GM19452 (cell line): ENCODE results near the gene AVEN.
"Not testable (repeated sequence)": the region's sequence is repeated elsewhere in the genome, so short reads cannot be mapped to it uniquely, and the experiment has no call there.

Experiments
- ATAC-seq: cut with Tn5 transposase; IDR thresholded peaks from one replicate; pipeline ENCODE4 v1.9.1; 2021; ENCODE audit not compliant: unreplicated experiment

The AVEN gene

DNA sequence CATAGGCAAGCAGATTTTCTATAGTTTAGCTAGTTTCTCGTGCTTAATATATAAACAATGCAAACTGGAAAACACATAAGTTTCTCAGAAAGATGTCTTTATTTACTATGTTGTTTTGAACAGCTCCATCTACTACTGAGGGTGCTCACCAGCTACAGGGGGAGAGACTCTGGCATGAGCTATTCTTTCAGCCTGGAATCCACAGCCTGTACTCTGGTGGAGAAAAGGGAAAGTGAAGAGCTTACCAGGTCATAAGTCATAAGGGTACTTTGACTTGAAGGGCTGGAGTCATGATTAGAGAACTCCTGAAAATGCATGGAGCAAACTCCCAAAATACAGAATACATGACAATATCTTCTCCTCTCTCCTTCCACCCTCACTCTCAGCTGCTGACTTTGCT is 4.4 kb upstream of the AVEN start:
- ATAC-seq: no peak

DNA sequence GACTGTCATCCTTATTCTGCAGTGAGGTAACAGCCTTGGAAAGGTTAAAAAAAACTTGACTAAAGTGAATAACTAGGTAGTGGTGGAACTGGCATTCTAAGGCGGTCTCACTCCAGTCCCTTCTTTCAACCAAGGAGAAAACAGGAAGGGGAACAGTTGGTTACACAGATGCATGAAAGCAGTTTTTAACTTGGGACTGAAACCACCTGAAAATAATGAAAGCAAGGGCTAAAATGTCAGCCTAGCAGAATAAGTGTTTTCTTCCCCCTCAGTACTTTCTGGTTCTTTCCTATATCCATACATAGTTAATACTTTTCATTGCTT is 748 bp upstream of the AVEN start:
- ATAC-seq: no peak

DNA sequence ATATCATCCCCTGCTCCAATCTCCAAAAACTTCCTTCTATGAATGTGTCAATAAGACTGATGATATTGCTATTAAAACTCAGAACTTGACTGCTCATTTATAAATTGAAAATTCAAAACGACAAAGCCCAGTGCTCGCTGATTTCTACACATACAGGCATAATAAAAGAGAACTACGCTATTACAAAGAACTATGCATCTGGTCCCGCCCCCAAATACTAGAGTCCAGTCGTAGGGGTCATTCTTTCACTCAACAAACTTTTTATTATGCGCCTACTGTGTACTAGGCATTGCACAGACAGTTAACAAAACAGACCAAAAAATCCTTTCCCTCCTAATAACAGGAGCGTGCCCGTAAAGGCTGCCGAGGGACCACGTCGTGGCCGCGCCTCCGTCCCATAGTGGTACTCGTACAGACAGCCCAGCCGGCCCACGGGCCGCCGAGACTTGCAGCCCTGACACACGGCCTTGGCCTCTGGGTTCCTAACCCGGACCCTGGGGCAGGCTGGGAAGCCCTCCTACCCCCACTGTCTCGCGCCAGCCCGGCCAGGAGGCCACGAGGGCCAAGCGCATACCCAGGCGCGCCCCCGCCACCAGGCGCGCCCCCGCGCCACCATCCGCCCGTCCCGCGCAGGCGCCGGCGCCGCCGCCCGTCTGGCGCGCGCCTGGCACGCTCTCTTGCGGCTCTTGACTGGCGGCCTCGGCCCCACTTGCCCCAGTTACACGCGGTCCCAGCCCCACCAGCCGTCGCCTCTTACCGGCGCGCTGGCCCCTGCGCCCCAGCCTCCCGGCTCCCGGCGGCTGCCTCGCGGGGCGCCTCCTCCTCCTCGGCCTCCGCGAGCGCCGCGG is 757 bp downstream of the AVEN start:
- ATAC-seq: peak; percentile 78

- no peak for ATAC-seq
These were observed 6.8 kb downstream of the AVEN start for GRCh38 chr15:34031987-34032760.

- ATAC-seq: no peak
These were observed 11.4 kb downstream of the AVEN start for GRCh38 chr15:34027606-34028005.

DNA sequence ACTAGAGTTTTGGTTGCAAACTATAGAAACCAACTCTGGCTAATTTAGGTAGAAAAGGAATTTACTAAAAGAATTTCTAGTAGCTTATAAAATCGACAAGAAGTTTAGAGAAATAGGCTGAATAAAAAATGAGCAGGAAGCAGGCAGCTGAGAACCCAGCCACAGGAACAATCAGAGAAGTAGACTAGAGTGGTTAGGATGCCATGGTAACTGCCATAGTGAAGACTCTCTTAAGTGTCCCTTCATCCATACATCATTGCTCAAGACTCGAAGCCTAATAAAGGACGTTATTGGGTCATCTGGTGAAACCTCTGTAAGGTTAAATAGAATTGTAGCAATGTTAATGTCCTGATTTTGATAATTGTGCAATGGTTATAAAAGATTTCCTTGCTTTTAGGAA is 13.8 kb downstream of the AVEN start:
- no peak for ATAC-seq

DNA sequence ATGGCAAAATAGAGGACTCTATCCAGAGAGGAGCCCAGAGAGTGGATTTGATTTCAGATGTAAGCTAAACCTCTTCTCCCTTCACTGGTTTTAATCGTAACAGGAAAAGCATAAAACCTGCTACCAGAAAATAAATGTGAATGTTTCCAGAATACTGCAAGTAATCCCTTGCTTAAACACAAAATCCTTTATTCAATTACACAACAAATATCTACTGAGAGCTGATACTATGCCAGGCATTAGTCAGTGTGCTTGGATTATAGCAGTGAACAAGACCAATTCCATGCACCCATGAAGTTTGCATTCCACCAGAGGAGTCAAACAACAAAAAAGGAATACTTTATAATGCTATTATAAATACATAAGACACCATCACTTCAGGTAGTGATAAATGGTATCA is 15.1 kb downstream of the AVEN start:
- no peak for ATAC-seq

GRCh38 chr15:34019369-34019990 is 19.5 kb downstream of the AVEN start:
- ATAC-seq: no peak

DNA sequence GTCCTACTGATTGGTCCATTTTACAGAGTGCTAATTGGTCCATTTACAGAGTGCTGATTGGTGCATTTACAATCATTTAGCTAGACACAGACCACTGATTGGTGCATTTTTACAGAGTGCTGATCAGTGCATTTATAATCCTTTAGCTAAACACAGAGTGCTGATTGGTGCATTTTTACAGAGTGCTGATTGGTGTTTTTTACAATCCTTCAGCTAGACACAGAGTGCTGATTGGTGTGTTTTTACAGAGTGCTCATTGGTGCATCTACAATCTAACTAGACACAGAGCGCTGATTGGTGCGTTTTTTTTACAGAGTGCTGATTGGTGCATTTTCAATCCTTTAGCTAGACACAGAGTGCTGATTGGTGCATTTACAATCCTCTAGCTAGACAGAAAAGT is 20.3 kb downstream of the AVEN start:
- not testable (repeated sequence) for ATAC-seq

DNA sequence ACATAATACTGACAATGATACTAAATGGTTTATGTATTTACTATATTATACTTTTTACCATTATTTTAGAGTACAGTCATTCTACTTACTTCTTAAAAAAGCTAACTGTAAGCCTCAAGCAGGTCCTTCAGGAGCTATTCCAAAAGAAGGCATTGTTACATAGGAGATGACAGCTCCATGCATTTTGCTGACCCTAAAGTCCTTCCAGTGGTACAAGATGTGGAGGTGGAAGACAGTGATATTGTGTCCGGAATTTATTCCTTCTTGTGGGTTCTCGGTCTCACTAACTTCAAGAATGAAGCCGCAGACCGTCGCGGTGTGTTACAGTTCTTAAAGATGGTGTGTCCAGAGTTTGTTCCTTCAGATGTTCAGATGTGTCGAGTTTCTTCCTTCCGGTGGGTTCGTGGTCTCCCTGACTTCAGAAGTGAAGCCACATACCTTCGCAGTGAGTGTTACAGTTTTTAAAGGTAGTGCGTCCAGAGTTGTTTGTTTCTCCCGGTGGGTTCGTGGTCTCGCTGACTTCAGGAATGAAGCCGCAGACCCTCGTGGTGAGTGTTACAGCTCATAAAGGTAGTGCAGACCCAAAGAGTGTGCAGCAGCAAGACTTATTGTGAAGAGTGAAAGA is 20.9 kb downstream of the AVEN start:
- ATAC-seq: no peak

DNA sequence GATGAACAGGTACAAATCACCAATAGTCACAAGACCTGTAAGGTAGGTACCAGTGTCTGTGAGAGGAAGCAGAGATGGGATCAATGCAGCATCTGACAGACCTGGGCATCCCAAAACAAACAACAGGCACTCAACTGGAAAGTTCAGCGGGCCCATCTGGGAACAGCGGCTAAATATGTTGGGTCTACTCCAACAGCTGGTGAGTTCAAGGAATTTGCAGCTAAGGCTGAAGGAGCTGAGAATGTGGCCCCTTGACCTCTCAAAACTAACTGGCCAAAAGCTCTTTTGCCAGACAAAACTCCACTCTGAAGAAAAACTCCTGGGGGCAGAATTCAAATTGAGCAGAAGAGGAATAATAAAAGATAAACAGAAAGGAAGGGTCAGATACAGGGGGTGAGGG is 24.4 kb downstream of the AVEN start:
- ATAC-seq: no peak

GRCh38 chr15:34013746-34014145 is 25.3 kb downstream of the AVEN start:
- no peak for ATAC-seq

- no peak for ATAC-seq
These were observed 26.5 kb downstream of the AVEN start for GRCh38 chr15:34012461-34013028.

GRCh38 chr15:34011481-34011880 is 27.5 kb downstream of the AVEN start:
- ATAC-seq: no peak

GRCh38 chr15:34010921-34011320 is 28.1 kb downstream of the AVEN start:
- ATAC-seq: no peak

DNA sequence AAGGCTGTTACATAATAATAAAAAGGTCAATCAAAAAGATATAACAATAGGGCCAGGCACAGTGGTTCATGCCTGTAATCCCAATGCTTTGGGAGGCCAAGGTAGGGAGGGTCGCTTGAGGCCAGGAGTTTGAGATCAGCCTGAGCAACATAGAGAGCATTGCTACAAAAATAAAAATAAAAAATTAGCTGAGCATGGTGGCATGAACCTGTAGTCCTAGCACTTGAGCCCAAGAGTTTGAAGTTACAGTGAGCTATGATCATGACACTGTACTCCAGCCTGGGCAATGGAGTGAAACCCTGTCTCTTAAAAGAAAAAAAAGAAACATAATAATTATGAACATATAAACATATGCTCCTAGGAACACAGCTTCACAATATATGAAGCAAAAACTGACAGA is 29.3 kb downstream of the AVEN start:
- ATAC-seq: no peak

DNA sequence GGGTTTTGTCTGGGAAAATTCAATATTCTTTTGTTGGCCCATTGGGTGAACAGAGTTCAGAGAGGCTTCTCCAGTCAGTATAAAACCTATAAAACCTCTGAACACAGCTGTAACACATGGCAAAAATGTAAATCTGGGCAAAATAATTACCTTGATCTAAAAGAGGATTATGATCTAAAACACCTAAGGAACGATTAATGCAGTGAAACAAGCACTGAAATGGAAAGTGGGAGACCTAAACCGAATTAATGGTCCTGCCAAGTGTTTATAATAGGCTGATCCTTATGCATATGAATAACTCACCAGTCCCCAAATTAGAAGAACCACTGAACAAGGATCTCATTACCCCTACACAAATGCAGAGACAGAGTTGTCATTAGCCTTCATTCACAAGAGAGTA is 32.6 kb downstream of the AVEN start:
- no peak for ATAC-seq

DNA sequence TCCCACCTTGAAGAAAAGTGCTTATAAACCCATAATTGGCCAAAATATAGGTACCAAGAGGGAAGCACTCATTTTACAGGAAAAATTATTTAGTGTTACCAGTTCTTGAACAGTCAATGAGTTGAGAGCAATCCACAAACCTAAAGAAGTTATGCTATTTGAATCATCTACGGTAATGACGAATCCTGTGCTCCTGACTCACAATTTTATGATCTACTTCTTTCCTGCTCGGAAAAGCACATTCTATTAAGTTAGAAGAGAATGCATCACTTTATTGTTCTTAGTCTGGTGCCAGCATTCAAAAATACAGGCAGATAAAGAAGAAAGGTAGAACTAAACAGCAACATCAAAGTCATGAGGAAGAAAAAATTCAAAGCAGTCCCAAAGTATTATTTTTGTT is 37.5 kb downstream of the AVEN start:
- ATAC-seq: no peak

GRCh38 chr15:33995666-33996065 is 43.3 kb downstream of the AVEN start:
- not testable (repeated sequence) for ATAC-seq

DNA sequence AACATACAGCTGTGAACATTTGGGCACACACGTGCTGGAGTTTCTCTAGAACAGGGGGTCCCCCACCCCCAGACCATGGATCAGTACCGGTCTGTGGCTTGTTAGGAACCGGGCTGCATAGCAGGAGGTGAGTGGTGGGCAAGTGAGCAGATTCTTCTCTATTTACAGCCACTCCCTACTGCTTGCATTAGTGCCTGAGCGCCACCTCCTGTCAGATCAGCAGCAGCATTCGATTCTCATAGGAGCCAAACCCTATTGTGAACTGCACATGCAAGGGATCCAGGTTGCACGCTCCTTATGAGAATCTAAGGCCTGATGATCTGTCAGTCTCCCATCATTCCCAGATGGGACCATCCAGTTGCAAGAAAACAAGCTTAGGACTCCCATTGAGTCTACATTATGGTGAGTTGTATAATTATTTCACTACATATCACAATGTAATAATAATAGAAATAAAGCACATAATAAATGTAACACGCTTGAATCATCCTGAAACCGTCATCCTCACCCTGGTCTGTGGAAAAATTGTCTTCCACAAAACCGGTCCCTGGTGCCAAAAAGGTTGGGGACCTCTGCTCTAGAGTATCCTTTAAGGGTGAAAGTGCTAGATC is 44.9 kb downstream of the AVEN start:
- ATAC-seq: no peak

DNA sequence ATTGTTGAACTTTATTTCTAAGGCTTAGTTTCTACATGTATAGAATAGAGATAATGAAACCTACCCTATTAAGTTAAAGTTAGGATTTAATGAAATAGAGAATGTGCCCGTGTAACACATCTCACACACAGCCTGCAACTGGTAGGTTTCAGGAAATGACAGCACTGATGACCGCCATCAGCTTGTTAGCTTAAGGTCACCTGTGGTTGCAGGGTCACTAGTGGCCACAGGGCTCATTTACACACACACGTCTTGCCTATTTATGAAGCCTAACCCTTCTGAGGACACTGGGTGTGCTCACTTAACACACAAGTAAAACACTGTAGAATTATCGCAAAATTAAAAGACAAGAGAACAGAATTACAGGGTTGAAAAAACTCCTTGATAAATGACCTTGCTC is 50.6 kb downstream of the AVEN start:
- no peak for ATAC-seq
